NOMO-1 (cell line): Measurements from ENCODE around the gene GDA.

ENCODE experiments used
- DNase-seq, 2 experiments: peaks; one replicate each; lab custom pipeline; 2025; ENCODE audit not compliant: unreplicated experiment in 2 of 2; lab: John Stamatoyannopoulos, UW

Gene GDA

DNA sequence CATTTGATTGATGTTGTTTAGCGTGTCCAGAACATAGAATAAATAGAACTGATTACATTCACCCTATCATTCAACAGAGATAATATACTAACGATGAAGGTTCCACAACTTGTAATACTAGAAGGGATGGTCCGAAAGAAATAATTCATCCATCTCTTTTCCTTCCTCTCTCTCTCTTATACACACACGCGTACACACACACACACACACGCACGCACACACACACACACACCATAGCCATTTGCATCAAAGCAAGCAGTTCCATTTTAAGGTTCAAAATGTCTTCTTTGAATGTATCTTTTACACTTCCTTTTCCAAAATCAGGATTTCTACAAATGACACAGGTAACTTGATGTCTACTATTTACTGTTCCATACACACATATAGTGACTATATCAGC is 887 bp downstream of the GDA start:
- DNase-seq, result no peak

GRCh38 chr9:72150661-72151060 is 1.4 kb downstream of the GDA start:
- DNase-seq, result no peak

DNA sequence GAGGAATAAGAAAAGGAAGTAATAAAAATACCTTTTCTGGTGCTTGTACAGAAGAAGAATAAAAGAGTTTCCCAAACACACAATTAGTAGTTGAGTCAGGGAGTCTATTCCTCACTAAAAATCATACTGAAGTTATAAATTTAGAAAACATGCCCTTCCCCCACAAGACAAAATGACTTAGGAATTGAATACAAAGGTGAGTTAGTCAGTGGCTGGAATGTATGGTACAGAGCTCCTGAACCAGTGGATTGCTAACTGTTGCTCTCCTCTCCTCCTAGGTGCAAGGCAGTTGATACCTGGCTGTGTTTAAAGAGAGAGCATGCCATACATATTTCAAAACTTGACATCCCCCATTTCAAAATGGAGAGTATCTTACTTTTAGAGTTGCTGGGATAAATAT is 1.9 kb downstream of the GDA start:
- DNase-seq, result no peak

- DNase-seq, result peak in 1 of 2 experiments; percentile 35
Observed at GRCh38 chr9:72154468-72155285, 5.4 kb downstream of the GDA start.

DNA sequence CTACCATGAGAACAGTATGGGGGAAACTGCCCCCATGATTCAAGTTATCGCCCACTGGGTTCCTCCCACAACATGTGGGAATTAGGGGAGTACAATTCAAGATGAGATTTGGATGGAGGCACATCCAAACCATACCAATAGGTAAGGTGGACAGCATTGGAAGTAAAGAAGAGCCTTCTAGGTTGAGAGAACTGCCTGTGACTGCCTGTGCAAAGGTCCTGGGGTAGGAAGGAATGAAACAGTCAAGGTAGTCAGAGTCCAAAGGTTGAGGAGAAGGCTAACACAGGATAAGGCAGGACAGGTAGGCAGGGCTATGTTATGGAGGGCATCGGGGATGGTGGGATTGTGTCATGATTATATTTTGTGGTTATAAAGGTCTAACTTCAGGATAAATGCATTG is 6.1 kb downstream of the GDA start:
- no peak for DNase-seq

GRCh38 chr9:72156586-72156985 is 7.3 kb downstream of the GDA start:
- no peak for DNase-seq

DNA sequence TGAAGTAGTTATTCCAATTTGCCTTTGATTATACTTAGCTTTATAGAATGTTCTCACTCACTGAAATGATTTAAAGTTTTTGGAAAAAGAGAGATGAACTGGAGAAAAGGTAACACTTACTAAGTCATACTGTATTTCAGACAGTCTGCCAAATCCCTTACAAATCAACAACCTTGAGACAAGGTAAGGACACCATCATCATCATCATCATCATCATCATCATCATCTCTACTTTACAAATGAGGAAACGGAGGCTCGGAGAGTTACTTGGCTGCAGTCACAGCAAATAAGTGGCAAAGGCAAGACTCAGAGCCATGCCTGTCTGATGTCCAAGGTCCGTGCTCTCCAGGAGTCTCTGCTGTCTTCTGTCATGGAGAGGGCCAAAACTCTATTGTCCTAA is 9.4 kb downstream of the GDA start:
- DNase-seq, result no peak

GRCh38 chr9:72160446-72161123 is 11.3 kb downstream of the GDA start:
- DNase-seq, result no peak

DNA sequence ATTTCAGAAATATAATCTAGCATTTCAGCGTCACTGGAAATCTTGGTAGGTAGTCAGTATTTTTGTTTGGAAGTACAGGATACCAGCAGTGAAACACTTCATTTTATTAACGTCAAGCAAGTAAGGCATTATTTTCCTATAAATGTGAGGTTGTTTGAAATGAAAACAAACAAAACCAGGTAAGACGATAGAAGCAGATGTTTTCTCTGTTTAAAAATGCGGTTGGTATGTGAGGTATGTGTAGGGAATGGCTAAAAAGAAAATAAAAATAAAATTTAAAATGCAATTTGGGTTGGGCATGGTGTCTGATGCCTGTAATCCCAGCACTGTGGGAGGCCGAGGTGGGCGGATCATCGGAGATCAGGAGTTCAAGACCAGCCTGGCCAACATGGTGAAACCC is 16.1 kb downstream of the GDA start:
- DNase-seq, result no peak

DNA sequence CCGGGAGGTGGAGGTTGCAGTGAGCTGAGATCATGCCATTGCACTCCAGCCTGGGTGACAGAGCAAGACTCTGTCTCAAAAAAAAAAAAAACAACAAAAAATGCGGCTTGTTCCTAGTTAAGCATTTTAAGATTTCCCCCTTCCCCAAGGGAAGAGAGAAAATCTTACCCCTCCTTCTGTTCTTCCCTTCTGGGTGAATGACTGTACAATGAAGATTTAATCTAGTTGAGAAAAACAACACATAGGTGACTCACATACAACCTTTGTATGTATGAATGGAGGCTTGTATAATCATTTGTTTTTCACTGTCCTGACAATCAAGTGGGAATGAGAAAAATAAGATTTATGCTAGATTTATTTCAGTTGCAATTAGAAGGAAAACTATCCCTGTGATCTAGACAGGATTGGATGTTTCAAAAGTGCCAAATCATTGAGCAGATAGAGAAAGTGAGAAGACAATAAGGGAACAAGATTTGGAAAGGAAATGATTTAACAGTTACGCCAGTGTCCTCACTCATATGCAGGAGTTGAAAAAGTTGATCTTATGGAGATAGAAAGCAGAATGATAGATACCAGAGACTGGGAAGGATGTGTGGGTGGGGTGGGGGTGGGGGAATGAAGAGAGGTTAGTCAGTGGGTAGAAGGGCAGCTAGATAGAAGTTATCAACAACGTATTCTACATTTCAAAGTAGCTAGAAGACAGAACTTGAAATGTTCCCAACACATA is 16.7 kb downstream of the GDA start:
- no peak for DNase-seq

DNA sequence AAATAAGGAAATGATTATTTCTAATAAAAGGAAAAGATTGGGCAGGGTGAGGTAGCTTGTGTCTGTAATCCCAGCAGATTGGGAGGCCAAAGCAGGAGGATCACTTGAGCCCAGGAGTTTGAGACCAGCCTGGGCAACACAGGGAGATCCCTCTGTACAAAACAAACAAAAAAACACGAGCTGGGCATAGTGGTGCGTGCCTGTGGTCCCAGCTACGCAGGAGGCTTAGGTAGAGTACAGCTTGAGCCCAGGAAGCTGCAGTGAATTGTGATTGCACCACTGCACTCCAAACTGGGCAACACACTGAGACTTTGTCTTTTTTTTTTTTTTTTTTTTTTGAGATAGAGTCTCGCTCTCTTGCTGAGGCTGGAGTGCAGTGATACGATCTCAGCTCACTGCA is 18.8 kb downstream of the GDA start:
- DNase-seq, result no peak

GRCh38 chr9:72169178-72169577 is 19.9 kb downstream of the GDA start:
- no peak for DNase-seq

DNA sequence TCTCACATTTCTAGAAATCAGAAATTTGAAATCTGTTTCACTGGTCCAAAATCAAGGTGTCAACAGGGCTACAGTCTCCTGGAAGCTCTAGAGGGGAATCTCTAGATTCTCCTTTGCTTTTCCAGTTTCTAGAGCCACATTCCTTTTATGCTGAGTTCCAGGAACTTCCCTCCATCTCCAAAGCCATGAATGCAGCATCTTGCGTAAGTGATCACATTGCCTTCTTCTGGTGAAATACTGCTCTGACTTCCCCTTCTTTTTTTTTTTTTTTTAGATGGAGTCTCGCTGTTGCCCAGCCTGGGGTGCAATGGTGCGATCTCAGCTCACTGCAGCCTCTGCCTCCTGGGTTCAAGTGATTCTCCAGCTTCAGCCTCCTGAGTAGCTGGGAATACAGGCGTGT is 23.8 kb downstream of the GDA start:
- peak in 1 of 2 experiments; percentile 29 for DNase-seq

GRCh38 chr9:72185561-72185960 is 36.3 kb downstream of the GDA start:
- no peak for DNase-seq

DNA sequence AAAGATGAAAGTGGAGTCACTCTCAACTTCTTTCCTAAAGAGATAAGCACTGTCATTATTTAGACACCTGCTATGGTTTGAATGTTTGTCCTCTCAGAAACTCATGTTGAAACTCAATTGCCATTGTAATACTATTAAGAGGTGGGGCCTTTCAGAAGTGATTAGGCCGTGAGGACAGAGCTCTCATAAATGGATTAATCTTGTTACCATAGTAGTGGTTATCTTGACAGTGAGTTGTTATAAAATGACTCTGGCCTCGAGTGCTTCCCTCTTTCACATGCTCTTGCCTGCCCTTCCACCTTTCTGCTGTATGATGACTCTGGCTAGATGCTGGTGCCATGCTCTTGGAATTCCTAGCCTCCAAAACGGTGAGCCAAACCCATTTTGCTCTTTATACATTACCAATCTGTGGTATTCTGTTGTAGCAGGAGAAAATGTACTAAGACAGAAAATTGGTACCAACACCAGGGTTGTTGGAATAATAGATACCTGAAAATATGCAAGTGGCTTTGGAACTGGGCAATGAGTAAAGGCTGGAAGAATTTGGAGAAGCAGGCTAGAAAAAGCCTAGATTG is 38.0 kb downstream of the GDA start:
- DNase-seq, result no peak

GRCh38 chr9:72188232-72188631 is 39.0 kb downstream of the GDA start:
- DNase-seq, result no peak

DNA sequence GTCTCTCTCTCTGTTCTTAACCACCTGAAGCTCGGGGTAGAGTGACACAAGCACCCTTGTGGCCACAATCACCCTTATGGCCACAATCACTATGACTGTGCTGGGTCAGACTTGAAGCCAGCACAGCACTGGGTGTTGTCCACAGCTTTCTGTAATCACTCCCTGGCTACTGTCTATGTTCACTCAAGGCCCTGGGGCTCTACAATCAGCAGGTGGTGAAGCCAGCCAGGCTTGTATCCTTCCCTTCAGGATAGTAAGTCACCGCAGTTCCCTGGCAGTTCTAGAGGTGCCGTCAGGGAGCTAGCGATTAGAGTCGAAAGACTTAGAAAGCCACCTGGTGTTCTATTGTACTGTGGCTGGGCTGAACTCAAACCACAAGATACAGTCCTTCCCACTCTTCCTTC is 44.2 kb downstream of the GDA start:
- peak in 1 of 2 experiments; percentile 1 for DNase-seq

DNA sequence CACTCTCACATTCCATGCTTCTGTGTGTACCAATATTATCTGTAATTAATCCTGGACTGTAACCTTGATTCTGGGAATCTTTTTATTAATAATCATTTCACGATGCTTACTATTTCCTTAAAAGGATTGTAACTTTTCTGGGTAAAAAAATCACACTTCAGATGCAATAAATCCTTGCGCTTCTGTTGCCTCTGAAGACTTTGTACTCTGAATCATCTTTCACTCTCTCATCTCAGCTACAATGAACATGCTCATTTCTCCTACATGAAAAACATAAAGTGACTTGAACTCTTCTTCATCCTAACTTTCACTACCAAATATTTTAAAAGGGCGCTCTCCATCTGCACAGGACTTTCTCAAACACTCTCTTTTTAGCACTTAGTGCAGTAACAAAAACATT is 50.0 kb downstream of the GDA start:
- DNase-seq, result no peak

GRCh38 chr9:72200452-72200851 is 51.2 kb downstream of the GDA start:
- DNase-seq, result no peak

DNA sequence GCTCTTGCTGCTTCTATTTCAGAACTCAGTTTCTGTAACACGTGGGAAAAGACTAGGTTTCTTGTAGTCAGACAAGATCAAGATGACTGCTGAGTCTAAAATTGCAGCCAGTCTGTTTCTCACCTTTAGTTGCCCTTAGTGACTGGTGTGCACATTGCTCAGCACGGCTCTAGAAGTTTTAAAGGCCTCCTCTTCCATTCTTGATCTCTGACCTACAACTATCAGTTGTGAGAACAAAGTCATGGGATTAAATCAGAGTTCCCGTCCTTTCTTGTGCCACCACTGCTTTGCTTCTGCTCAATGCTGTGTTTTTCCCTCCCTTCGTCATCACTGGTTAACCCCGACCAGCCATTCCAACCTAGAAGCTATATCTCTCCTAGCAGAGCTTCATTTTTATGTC is 52.8 kb downstream of the GDA start:
- DNase-seq, result no peak

DNA sequence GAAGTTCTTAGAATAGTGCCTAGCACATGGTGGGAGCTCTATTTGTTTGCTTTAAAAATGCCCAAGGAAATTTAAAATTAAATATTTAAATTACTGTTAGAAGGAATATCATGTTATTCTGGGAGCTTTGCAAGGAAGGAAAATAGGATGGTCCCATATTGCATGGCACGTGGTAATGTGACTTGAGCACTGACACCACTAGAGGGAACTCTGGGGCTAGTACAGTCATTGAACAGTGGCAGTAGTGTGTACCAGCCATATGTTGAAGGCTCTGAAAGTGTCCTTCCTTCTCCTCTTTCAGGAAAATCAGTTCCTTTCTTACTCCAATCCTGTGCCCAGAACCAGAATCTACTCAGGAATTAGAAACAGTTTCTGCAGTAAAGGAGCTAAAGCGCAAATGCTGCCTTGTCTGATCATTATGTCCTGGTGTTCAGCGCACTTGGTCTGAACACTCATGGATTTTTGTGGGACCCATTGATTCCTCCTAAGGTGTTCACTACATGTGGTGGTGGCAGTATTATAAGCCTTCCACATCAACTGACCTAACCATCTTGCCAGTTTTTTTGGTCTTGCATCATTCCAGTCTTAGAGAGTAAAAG is 54.1 kb downstream of the GDA start:
- DNase-seq, result no peak
